ENCODE results near the gene RALGAPA2. TPM values are rescaled to one million over a fixed set of nuclear protein-coding genes. Genes with fewer than 3 reads are reported as not detected.

Gene RALGAPA2
- total RNA-seq, result 10.6 and 13.9 TPM in 2 replicates

DNA sequence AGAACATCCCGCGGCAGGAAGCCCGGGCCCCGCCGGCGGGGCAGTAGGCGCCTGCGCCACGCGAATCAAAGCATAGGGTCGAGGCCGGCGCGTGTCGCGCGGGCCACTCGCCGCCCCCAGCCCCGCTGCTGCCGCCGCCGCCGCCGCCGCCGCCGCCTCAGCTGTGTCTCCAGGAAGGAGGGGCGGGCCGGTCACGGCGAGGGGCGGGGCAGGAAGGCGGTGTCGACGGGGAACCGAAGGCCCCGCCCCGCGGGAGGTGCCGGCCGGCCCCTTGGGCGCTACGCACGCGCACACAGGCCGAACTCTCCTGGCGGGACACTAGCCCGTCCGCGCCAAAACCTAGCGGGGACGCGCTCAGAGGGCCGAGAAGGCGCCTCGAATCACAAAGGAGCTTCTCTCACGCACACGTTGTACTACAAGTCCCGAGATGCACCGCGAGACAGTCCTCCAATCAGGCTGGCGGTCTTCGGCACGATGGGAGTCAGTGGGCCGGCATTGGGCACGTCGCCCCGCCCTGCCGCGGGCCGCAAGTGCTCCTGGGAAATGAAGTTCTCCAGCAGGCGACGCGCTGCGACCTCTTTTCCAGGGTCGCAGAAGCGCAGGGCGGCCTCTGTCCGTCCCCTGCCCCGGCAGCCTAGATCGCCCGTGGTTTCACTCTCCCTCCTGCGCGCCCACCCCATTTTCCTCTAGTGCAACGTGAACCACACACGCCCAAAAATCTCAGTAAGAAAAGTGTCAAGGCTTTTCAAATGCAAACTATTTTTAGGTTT, at the start of gene RALGAPA2:
TSS of gene RALGAPA2 (minus strand) at position 171 of the 770 bp plus-strand sequence. CDS start at position 7, 164 bp downstream.

GRCh38 chr20:20367575-20368417, 344.6 kb downstream of the RALGAPA2 start, which contains the start of gene INSM1:
INSM1 (plus strand) TSS chr20:20368104; CDS start chr20:20368268, 164 bp downstream.

Measured in tracheal epithelial cell (primary cell).